ENCODE measurements around the gene KIAA1328.

KIAA1328 gene

GRCh38 chr18:36830158-36830495 lies 1.2 kb downstream of the KIAA1328 start:
- peak overlapping the region; percentile 86 for H3K4me3 ChIP-seq (ENCODE audit: control insufficient read depth, low read depth, low read length)
- no peak for DNase-seq (ENCODE audit: low read depth)
- TF ChIP-seq, protein P1, sequence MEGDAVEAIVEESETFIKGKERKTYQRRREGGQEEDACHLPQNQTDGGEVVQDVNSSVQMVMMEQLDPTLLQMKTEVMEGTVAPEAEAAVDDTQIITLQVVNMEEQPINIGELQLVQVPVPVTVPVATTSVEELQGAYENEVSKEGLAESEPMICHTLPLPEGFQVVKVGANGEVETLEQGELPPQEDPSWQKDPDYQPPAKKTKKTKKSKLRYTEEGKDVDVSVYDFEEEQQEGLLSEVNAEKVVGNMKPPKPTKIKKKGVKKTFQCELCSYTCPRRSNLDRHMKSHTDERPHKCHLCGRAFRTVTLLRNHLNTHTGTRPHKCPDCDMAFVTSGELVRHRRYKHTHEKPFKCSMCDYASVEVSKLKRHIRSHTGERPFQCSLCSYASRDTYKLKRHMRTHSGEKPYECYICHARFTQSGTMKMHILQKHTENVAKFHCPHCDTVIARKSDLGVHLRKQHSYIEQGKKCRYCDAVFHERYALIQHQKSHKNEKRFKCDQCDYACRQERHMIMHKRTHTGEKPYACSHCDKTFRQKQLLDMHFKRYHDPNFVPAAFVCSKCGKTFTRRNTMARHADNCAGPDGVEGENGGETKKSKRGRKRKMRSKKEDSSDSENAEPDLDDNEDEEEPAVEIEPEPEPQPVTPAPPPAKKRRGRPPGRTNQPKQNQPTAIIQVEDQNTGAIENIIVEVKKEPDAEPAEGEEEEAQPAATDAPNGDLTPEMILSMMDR (conservative IDR thresholded peaks at IDR 0.05; ENCODE audit: control insufficient read depth, insufficient read depth, low read depth, low read length) = no peak

GRCh38 chr18:36831139-36831538 lies 2.2 kb downstream of the KIAA1328 start:
- TF ChIP-seq, protein P1 (conservative IDR thresholded peaks at IDR 0.05; ENCODE audit: control insufficient read depth, insufficient read depth, low read depth, low read length) = no peak
- H3K4me3 ChIP-seq (ENCODE audit: control insufficient read depth, low read depth, low read length) = no peak overlapping the region
- peak; percentile 90 for DNase-seq (ENCODE audit: low read depth)

DNA sequence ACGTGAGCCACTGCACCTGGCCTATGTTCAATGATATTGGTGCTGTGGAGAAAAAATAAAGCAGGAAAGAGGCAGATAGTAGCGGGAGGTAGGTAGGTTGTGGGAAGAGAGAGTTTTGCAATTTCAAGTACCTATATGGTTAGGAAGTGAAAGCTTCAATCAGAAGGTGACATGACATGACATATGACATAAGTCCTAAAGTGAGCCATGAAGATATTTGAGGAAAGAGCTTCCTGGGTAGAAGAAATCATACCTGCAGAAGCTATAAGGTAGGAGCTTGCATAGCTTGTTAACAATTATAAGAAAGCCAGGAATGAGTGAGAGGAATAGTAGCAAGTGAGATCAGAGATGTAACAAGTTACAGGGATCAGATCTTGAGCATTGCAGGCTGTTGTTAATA lies 4.2 kb downstream of the KIAA1328 start:
- H3K4me3 ChIP-seq (ENCODE audit: control insufficient read depth, low read depth, low read length) = no peak overlapping the region
- TF ChIP-seq, protein P1 (conservative IDR thresholded peaks at IDR 0.05; ENCODE audit: control insufficient read depth, insufficient read depth, low read depth, low read length) = no peak
- no peak for DNase-seq (ENCODE audit: low read depth)

DNA sequence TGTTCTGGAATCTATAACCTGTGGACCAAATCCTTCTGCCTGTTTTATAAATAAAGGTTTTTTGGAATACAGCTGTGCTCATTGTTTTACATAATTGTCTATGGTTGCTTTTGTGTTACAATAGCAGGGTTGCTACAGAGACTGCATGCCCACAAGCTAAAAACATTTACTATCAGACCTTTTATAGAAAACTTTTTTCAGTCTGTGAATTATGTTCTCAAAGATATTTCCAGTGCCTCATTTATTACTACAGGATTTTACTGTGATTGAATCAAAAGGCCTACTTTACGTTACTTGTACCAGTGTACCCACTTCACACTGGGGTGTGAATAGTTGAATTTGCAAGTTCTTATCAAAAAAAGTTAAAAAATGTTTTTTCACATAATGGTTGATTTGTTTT lies 7.0 kb downstream of the KIAA1328 start:
- no peak for DNase-seq (ENCODE audit: low read depth)
- TF ChIP-seq, protein P1 (conservative IDR thresholded peaks at IDR 0.05; ENCODE audit: control insufficient read depth, insufficient read depth, low read depth, low read length) = no peak
- no peak overlapping the region for H3K4me3 ChIP-seq (ENCODE audit: control insufficient read depth, low read depth, low read length)

- no peak for DNase-seq (ENCODE audit: low read depth)
Observed at GRCh38 chr18:36839835-36840234, 10.9 kb downstream of the KIAA1328 start.

GRCh38 chr18:36843199-36843598 lies 14.3 kb downstream of the KIAA1328 start:
- DNase-seq (ENCODE audit: low read depth) = no peak
- TF ChIP-seq, protein P1 (conservative IDR thresholded peaks at IDR 0.05; ENCODE audit: control insufficient read depth, insufficient read depth, low read depth, low read length) = no peak
- no peak overlapping the region for H3K4me3 ChIP-seq (ENCODE audit: control insufficient read depth, low read depth, low read length)

More at GRCh38 chr18:36839835-36840234, 10.9 kb downstream of the KIAA1328 start:
- no peak overlapping the region for H3K4me3 ChIP-seq (ENCODE audit: control insufficient read depth, low read depth, low read length)
- TF ChIP-seq, protein P1 (conservative IDR thresholded peaks at IDR 0.05; ENCODE audit: control insufficient read depth, insufficient read depth, low read depth, low read length) = no peak

- TF ChIP-seq, protein P1 (conservative IDR thresholded peaks at IDR 0.05; ENCODE audit: control insufficient read depth, insufficient read depth, low read depth, low read length) = no peak
- no peak overlapping the region for H3K4me3 ChIP-seq (ENCODE audit: control insufficient read depth, low read depth, low read length)
- no peak for DNase-seq (ENCODE audit: low read depth)
Observed at GRCh38 chr18:36843784-36844183, 14.9 kb downstream of the KIAA1328 start.
